CD4-positive, CD25-positive, alpha-beta regulatory T cell (primary cell): Measurements from ENCODE around the gene PARVG. TPM values are rescaled to one million over a fixed set of nuclear protein-coding genes. Genes with fewer than 3 reads are reported as not detected.

Experiments used
- ATAC-seq, 2 donors: fragments of 150-1000 bp; cut with Tn5 transposase; one replicate each; pipeline ENCODE4 v1.10.0; 2021; ENCODE audit warnings: low read depth in 2 of 2, moderate number of reproducible peaks in 2 of 2, moderate library complexity in 1 of 2
- DNase-seq, 3 donors: peaks; one replicate each; pipeline versions ENCODE4 v3.0.0 to v3.0.0-alpha.2; 2012 to 2022; ENCODE audit warnings: mixed read lengths in 1 of 3
- H3K27ac ChIP-seq: one replicate; pipeline ENCODE4 v1.7.0; 2013; ENCODE audit warnings: mild to moderate bottlenecking, low read length; ENCODE audit not compliant: insufficient read depth, poor library complexity, severe bottlenecking
- H3K27me3 ChIP-seq: one replicate; pipeline ENCODE4 v1.7.0; 2013; ENCODE audit warnings: low read length; ENCODE audit not compliant: control insufficient read depth, insufficient read depth
- H3K36me3 ChIP-seq: one replicate; pipeline ENCODE4 v1.7.0; 2013; ENCODE audit warnings: mild to moderate bottlenecking, low read length, moderate library complexity; ENCODE audit not compliant: control insufficient read depth, insufficient read depth
- H3K4me1 ChIP-seq: 2 replicates; pipeline ENCODE4 v1.7.0; 2013; ENCODE audit warnings: mild to moderate bottlenecking, low read length; ENCODE audit not compliant: insufficient read depth, control insufficient read depth, poor library complexity, severe bottlenecking
- H3K4me3 ChIP-seq: one replicate; pipeline ENCODE4 v1.7.0; 2013; ENCODE audit warnings: low read depth, mild to moderate bottlenecking, low read length, moderate library complexity
- H3K9me3 ChIP-seq, 2 experiments: 1 replicate in 1 of 2; 2 replicates in 1 of 2; pipeline ENCODE4 v1.7.0; 2013; ENCODE audit warnings: low read length in 2 of 2, mild to moderate bottlenecking in 1 of 2, moderate library complexity in 1 of 2; ENCODE audit not compliant: control insufficient read depth in 2 of 2
- H3K27ac Mint-ChIP-seq, 3 donors: one replicate each; pipeline ENCODE4 v1.8.0; 2020 to 2022; ENCODE audit warnings: mild to moderate bottlenecking in 3 of 3, mixed read lengths in 3 of 3, moderate library complexity in 2 of 3
- H3K27me3 Mint-ChIP-seq: one replicate; pipeline ENCODE4 v1.8.0; 2022; ENCODE audit warnings: mild to moderate bottlenecking, mixed read lengths
- H3K36me3 Mint-ChIP-seq: one replicate; pipeline ENCODE4 v1.8.0; 2020; ENCODE audit warnings: mixed read lengths
- H3K4me1 Mint-ChIP-seq, 4 donors: one replicate each; pipeline ENCODE4 v1.8.0; 2020 to 2022; ENCODE audit warnings: mixed read lengths in 4 of 4, mild to moderate bottlenecking in 1 of 4
- H3K4me3 Mint-ChIP-seq, 4 donors: one replicate each; pipeline ENCODE4 v1.8.0; 2020 to 2022; ENCODE audit warnings: mild to moderate bottlenecking in 4 of 4, mixed read lengths in 4 of 4, moderate library complexity in 3 of 4
- H3K9me3 Mint-ChIP-seq, 7 donors: one replicate each; pipeline ENCODE4 v1.8.0; 2020 to 2022; ENCODE audit warnings: mixed read lengths in 7 of 7, mild to moderate bottlenecking in 3 of 7, moderate library complexity in 2 of 7
- polyA plus RNA-seq, 4 donors: library from polyadenylated mRNA; unstranded; fragments of 300-500 nt; fragmentation: Illumina TruSeq; gene quantifications; one replicate each; pipeline ENCODE4 v1.2.3, GENCODE V29; 2021
- total RNA-seq: library from RNA; stranded (reverse); gene quantifications from one replicate; pipeline ENCODE4 v1.2.3, GENCODE V29; 2022

The PARVG gene
- total and polyA plus RNA-seq, 5 donors from 2014 or later = 40.3 to 132 (median 47.5) TPM

DNA sequence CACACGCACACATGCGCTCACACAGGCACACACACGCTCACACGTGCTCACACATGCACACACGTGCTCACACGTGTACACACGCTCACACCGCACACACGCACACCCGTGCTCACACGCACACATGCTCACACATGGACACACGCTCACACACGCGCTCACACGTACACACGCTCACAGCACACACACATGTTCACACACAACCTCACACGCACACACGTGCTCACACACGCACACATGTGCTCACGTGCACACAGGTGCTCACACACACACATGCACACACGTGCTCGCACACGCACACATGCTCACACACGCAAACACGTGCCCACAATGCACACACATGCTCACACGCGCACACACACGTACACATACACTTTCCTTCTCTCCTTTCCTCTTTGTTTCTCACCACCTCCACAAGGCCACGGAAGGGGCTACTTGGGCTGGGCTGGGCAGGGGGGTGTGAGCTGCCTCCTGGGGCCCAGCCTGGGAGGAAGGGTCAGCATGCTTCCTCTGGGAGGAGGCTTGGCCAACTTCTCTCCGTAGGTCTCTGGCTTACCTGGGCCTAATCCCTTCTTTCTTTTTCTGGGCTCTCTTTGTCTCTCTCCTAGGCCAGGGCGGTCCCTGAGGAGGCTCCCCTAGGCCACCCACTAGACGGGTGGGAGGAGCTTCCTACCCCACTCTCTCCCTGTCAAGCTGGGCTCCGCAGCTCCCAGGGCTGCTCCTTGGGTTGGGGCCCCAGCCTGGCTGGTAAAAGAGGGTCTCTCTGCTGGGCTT lies 34.5 kb upstream of the PARVG start:
- Mint-ChIP-seq H3K9me3 (peaks cover 0 to 2% (median 0%) of the 10 kb centered on the region in 7 donors), H3K4me3 (no peak overlapping the region), H3K4me1 (peaks cover 0 to 3% (median 0%) of the 10 kb centered on the region in 4 donors)

GRCh38 chr22:44147008-44147645 lies 33.6 kb upstream of the PARVG start:
- no peak overlapping the region for H3K4me3 Mint-ChIP-seq
- peaks cover 0 to 3% (median 0%) of the 10 kb centered on the region in 4 donors for H3K4me1 Mint-ChIP-seq
- Histone ChIP-seq H3K9me3 (no peaks in the 10 kb centered on the region), H3K4me3 (no peak overlapping the region), H3K27ac (no peak overlapping the region), H3K27me3 (no peaks in the 10 kb centered on the region), H3K36me3 (peaks cover 10% of the 10 kb centered on the region), H3K4me1 (no peaks in the 10 kb centered on the region)
- H3K27ac Mint-ChIP-seq = peak overlapping the region in 1 of 3 donors; percentile 52
- H3K36me3 Mint-ChIP-seq = peaks cover 3% of the 10 kb centered on the region
- peaks cover 0 to 2% (median 0%) of the 10 kb centered on the region in 7 donors for H3K9me3 Mint-ChIP-seq
- no peak for DNase-seq
- no peaks in the 10 kb centered on the region for H3K27me3 Mint-ChIP-seq
- ATAC-seq = no peak

More for the DNA sequence above, 34.5 kb upstream of the PARVG start:
- peaks cover 6% of the 10 kb centered on the region for H3K36me3 ChIP-seq
- H3K4me1 ChIP-seq = no peaks in the 10 kb centered on the region
- ATAC-seq (no peak), DNase-seq (no peak)
- Mint-ChIP-seq H3K27ac (peak overlapping the region in 1 of 3 donors; percentile 96), H3K36me3 (peaks cover 3% of the 10 kb centered on the region), H3K27me3 (no peaks in the 10 kb centered on the region)
- H3K27ac ChIP-seq = no peak overlapping the region
- no peaks in the 10 kb centered on the region for H3K27me3 ChIP-seq
- no peak overlapping the region for H3K4me3 ChIP-seq
- H3K9me3 ChIP-seq = no peaks in the 10 kb centered on the region

DNA sequence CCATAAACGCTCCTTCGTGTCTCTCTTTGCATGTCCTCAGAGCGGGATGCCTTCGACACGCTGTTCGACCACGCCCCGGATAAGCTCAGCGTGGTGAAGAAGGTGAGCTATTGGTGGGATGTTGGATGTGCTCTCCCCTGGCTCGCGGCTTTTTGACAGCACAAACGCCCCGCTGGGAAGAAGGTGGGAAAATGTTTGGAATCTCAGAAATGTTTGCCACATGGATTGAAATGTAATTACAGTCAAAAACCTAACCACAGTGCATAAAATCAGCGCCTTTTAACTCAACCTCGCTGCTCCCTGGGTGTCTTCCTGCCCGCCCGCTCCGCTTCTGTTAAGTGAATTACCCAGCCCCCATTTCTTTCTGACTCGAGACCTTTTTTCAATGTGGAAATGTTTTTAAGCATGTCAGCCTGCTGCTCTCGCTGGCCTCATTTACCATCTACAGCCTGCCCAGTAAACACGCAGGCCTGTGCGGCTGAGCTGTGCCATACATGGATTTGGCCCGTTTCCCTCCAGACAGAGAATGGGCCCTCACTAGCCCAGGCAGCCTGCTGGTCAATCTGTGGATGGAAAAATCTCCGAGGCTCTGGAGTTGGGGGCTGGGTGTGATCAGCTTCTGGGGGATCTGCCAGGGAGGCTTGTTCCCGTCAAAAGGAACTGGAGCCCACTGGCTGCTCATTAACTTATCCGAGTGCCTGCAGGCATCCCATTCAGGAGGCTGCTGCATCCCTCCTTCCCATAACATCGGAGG lies 32.7 kb upstream of the PARVG start:
- Mint-ChIP-seq H3K4me3 (peak overlapping the region in 1 of 4 donors; percentile 15), H3K9me3 (peaks cover 0 to 2% (median 0%) of the 10 kb centered on the region in 7 donors), H3K27me3 (no peaks in the 10 kb centered on the region), H3K27ac (no peak overlapping the region), H3K36me3 (peaks cover 9% of the 10 kb centered on the region), H3K4me1 (peaks cover 0 to 3% (median 0%) of the 10 kb centered on the region in 4 donors)
- ATAC-seq = no peak
- Histone ChIP-seq H3K4me3 (no peak overlapping the region), H3K27me3 (no peaks in the 10 kb centered on the region), H3K27ac (no peak overlapping the region), H3K36me3 (peaks cover 10% of the 10 kb centered on the region), H3K4me1 (no peaks in the 10 kb centered on the region), H3K9me3 (no peaks in the 10 kb centered on the region)
- no peak for DNase-seq

DNA sequence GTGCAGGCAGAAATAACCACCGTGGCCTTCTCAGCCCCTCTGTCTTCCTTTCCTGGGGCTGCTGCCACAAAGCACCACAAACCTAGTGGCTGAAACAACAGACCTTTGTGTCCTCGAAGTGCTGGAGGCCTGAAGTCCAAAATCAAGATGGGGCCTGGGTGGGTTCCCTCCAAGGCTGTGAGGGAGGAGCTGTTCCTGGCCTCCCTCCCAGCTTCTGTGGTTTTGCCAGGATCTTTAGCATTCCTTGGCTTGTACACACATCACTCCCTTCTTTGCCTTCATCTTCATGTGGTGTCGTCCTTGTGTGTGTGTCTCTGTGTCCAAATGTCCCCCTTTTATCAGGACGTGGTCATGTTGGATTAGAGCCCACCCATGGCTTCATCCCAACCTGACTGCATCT lies 29.0 kb upstream of the PARVG start:
- H3K27me3 Mint-ChIP-seq = no peaks in the 10 kb centered on the region
- Histone ChIP-seq H3K27ac (no peak overlapping the region), H3K27me3 (no peaks in the 10 kb centered on the region), H3K9me3 (no peaks in the 10 kb centered on the region), H3K4me3 (no peak overlapping the region), H3K36me3 (peaks cover 10% of the 10 kb centered on the region), H3K4me1 (no peaks in the 10 kb centered on the region)
- peaks cover 9% of the 10 kb centered on the region for H3K36me3 Mint-ChIP-seq
- H3K9me3 Mint-ChIP-seq = peaks cover 0 to 2% (median 0%) of the 10 kb centered on the region in 7 donors
- DNase-seq = no peak
- H3K4me3 Mint-ChIP-seq = no peak overlapping the region
- ATAC-seq = no peak
- no peaks in the 10 kb centered on the region for H3K4me1 Mint-ChIP-seq
- H3K27ac Mint-ChIP-seq = no peak overlapping the region

DNA sequence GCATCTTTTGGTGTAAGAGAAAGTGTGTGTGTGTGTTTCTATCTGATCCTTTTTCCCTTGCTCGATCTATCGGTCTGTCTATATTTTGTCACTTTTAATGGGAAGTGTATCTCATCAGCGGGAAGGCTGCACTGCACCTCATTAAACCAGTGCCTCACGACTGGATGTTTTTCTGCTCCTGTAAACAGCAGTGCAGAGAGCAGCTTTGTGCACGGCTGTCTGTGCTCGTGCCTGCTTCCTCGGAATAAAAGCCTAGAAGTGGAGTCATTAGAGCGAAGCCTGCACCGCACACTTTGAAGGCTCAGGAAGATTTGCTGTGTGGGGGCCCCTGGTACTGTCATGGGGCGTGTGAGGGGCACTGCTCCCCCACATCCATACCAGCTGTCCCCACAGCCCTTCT lies 27.0 kb upstream of the PARVG start:
- ATAC-seq = no peak
- Mint-ChIP-seq H3K27ac (no peak overlapping the region), H3K4me1 (no peaks in the 10 kb centered on the region), H3K36me3 (peaks cover 10% of the 10 kb centered on the region), H3K4me3 (no peak overlapping the region), H3K27me3 (no peaks in the 10 kb centered on the region), H3K9me3 (no peaks in the 10 kb centered on the region)
- Histone ChIP-seq H3K9me3 (no peaks in the 10 kb centered on the region), H3K27me3 (no peaks in the 10 kb centered on the region), H3K4me1 (no peaks in the 10 kb centered on the region), H3K36me3 (peaks cover 9% of the 10 kb centered on the region), H3K27ac (no peak overlapping the region), H3K4me3 (no peak overlapping the region)
- DNase-seq = no peak

DNA sequence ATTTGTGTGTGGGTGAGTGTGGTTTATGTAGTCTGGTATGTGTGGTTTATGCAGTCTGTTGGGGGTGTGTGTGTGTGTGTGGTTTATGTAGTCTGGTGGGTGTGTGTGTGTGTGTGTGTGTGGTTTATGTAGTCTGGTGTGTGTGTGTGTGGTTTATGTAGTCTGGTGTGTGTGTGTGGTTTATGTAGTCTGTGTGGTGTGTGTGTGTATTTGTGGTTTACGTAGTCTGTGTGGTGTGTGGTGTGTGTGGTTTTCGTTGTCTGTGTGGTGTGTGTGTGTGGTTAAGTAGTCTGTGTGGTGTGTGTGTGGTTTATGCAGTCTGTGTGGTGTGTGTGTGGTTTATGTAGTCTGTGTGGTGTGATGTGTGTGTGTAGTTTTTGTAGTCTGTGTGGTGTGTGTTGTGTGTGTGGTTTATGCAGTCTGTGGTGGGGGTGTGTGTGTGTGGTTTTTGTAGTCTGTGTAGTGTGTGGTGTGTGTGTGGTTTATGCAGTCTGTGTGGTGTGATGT lies 26.2 kb upstream of the PARVG start:
- Histone ChIP-seq H3K4me1 (no peaks in the 10 kb centered on the region), H3K27ac (no peak overlapping the region), H3K36me3 (peaks cover 9% of the 10 kb centered on the region), H3K4me3 (no peak overlapping the region), H3K27me3 (no peaks in the 10 kb centered on the region), H3K9me3 (no peaks in the 10 kb centered on the region)
- Mint-ChIP-seq H3K4me3 (no peak overlapping the region), H3K27me3 (no peaks in the 10 kb centered on the region), H3K36me3 (peaks cover 10% of the 10 kb centered on the region), H3K4me1 (no peaks in the 10 kb centered on the region), H3K9me3 (no peaks in the 10 kb centered on the region), H3K27ac (no peak overlapping the region)
- ATAC-seq (no peak), DNase-seq (peak in 1 of 3 donors; percentile 25)

- Histone ChIP-seq H3K9me3 (no peaks in the 10 kb centered on the region), H3K27me3 (no peaks in the 10 kb centered on the region), H3K4me3 (no peak overlapping the region), H3K4me1 (no peaks in the 10 kb centered on the region), H3K27ac (no peak overlapping the region), H3K36me3 (peaks cover 9% of the 10 kb centered on the region)
- Mint-ChIP-seq H3K36me3 (peaks cover 10% of the 10 kb centered on the region), H3K4me3 (no peak overlapping the region), H3K27ac (no peak overlapping the region), H3K4me1 (no peaks in the 10 kb centered on the region), H3K9me3 (no peaks in the 10 kb centered on the region), H3K27me3 (no peaks in the 10 kb centered on the region)
- no peak for ATAC-seq
- no peak for DNase-seq
These were observed 25.6 kb upstream of the PARVG start for GRCh38 chr22:44155115-44155514.
